ENCODE data around the gene SOCS1. TPM values are rescaled to one million over a fixed set of nuclear protein-coding genes. Genes with fewer than 3 reads are reported as not detected.

The SOCS1 gene
- total and polyA plus RNA-seq, 3 donors from 2014 or later, result 3.6 to 16.8 (median 10.7) TPM

- DNase-seq, result no peak
Observed at GRCh38 chr16:11208916-11209665, 46.9 kb downstream of the SOCS1 start.

GRCh38 chr16:11207646-11208045 is 48.4 kb downstream of the SOCS1 start:
- DNase-seq, result no peak
- TF ChIP-seq CTCF (IDR thresholded peaks at IDR 0.05) (no peak), POLR2A (IDR thresholded peaks at IDR 0.05) (no peak)
- Histone ChIP-seq H3K4me3 (no peak overlapping the region), H3K36me3 (ENCODE audit: low read depth, missing control alignments) (no peaks in the 10 kb centered on the region), H3K27me3 (no peaks in the 10 kb centered on the region), H3K27ac (no peak overlapping the region), H3K9me3 (no peaks in the 10 kb centered on the region), H3K4me1 (peaks cover 3% of the 10 kb centered on the region)
- intact Hi-C loops (cut with DNase I; ENCODE audit: low total_unique reads), result no loop called here
- 97 to 98% methylated on average over 3 of the region's 3 CpGs for WGBS, 2 donors

More at GRCh38 chr16:11208916-11209665, 46.9 kb downstream of the SOCS1 start:
- WGBS, 2 donors, result 86 to 88% methylated on average over 9 of the region's 9 CpGs
- Histone ChIP-seq H3K27ac (no peak overlapping the region), H3K9me3 (no peaks in the 10 kb centered on the region), H3K4me3 (no peak overlapping the region), H3K4me1 (peaks cover 3% of the 10 kb centered on the region), H3K27me3 (no peaks in the 10 kb centered on the region), H3K36me3 (ENCODE audit: low read depth, missing control alignments) (no peaks in the 10 kb centered on the region)
- intact Hi-C loops (cut with DNase I; ENCODE audit: low total_unique reads), result no loop called here
- no peak for TF ChIP-seq CTCF (IDR thresholded peaks at IDR 0.05)
- TF ChIP-seq POLR2A (IDR thresholded peaks at IDR 0.05), result no peak

GRCh38 chr16:11205754-11206581 is 50.0 kb downstream of the SOCS1 start:
- Histone ChIP-seq H3K9me3 (no peaks in the 10 kb centered on the region), H3K4me1 (no peaks in the 10 kb centered on the region), H3K27ac (no peak overlapping the region), H3K27me3 (no peaks in the 10 kb centered on the region), H3K4me3 (no peak overlapping the region), H3K36me3 (ENCODE audit: low read depth, missing control alignments) (no peaks in the 10 kb centered on the region)
- TF ChIP-seq POLR2A (IDR thresholded peaks at IDR 0.05), result no peak
- TF ChIP-seq CTCF (IDR thresholded peaks at IDR 0.05), result no peak
- DNase-seq, result no peak
- intact Hi-C loops (cut with DNase I; ENCODE audit: low total_unique reads), result no loop called here
- WGBS, 2 donors, result 75 to 81% methylated on average over 7 to 12 of the region's 13 CpGs

- WGBS, 2 donors, result 93 to 96% methylated on average over 17 to 19 of the region's 19 CpGs
Observed at GRCh38 chr16:11205065-11205699, 50.8 kb downstream of the SOCS1 start.

More at GRCh38 chr16:11205065-11205699, 50.8 kb downstream of the SOCS1 start:
- Histone ChIP-seq H3K4me3 (no peak overlapping the region), H3K36me3 (ENCODE audit: low read depth, missing control alignments) (no peaks in the 10 kb centered on the region), H3K4me1 (no peaks in the 10 kb centered on the region), H3K9me3 (no peaks in the 10 kb centered on the region), H3K27ac (no peak overlapping the region), H3K27me3 (no peaks in the 10 kb centered on the region)
- intact Hi-C loops (cut with DNase I; ENCODE audit: low total_unique reads), result no loop called here
- TF ChIP-seq POLR2A (IDR thresholded peaks at IDR 0.05) (no peak), CTCF (IDR thresholded peaks at IDR 0.05) (no peak)
- no peak for DNase-seq
